Measurements from ENCODE around the gene SLF2. TPM values are rescaled to one million over a fixed set of nuclear protein-coding genes. Genes with fewer than 3 reads are reported as not detected.

Gene SLF2
- total RNA-seq, 1 donor from 2014 or later, result 81.5 TPM

- DNase-seq (ENCODE audit: low read depth), result no peak
These were observed 65.5 kb downstream of the SLF2 start for GRCh38 chr10:100978121-100978900.

GRCh38 chr10:100978901-100979195 is 66.1 kb downstream of the SLF2 start:
- DNase-seq (ENCODE audit: low read depth), result no peak

DNA sequence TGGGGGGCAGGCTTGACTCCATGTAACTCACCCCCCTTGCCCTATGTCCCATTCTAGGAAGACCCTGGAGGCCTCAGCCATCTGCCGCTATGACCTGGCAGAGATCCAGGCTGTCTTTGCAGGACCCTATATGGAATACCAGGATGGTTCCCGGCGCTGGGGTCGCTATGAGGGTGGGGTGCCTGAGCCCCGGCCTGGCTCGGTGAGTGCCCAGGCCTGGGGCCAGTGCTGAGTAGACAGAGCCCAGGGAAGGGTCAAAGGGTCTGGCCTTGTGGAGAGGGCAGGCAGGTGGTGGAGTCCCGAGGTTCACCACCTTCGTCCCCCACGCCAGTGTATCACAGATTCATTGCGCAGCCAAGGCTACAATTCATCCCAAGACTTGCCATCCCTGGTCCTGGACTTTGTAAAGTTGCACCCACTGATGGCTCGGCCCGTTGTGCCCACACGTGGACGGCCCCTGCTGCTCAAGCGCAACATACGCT is 67.1 kb downstream of the SLF2 start:
- no peak for DNase-seq (ENCODE audit: low read depth)

GRCh38 chr10:100980311-100980710 is 67.5 kb downstream of the SLF2 start:
- no peak for DNase-seq (ENCODE audit: low read depth)

GRCh38 chr10:100980711-100981110 is 67.9 kb downstream of the SLF2 start:
- no peak for DNase-seq (ENCODE audit: low read depth)

DNA sequence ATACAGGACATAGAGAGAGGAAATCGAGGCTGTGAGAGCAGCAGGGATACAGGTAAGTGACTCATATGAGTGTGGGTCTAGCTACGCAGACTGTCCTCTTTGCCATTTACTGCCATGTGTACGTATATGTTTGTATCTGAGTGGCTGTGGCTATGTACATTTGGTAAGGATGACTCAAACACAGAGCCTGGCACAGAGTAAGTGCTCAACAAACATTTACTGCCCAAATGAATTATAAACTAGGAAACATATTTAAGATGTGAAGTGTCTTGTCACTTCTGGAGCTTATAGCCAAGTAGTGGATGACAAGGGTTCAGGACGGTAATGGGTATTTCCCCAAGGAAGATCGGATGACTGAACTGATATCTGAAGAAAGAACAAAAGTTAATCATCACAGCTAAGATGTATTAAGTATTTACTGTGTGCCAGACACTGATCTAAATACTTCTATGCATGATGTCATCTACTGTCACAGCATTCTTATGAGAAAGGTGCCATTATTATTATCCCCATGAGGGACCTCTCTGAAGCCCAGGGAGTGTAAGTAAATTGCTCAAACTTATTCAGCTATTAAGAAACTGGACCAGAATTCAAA is 68.5 kb downstream of the SLF2 start:
- DNase-seq (ENCODE audit: low read depth), result no peak

DNA sequence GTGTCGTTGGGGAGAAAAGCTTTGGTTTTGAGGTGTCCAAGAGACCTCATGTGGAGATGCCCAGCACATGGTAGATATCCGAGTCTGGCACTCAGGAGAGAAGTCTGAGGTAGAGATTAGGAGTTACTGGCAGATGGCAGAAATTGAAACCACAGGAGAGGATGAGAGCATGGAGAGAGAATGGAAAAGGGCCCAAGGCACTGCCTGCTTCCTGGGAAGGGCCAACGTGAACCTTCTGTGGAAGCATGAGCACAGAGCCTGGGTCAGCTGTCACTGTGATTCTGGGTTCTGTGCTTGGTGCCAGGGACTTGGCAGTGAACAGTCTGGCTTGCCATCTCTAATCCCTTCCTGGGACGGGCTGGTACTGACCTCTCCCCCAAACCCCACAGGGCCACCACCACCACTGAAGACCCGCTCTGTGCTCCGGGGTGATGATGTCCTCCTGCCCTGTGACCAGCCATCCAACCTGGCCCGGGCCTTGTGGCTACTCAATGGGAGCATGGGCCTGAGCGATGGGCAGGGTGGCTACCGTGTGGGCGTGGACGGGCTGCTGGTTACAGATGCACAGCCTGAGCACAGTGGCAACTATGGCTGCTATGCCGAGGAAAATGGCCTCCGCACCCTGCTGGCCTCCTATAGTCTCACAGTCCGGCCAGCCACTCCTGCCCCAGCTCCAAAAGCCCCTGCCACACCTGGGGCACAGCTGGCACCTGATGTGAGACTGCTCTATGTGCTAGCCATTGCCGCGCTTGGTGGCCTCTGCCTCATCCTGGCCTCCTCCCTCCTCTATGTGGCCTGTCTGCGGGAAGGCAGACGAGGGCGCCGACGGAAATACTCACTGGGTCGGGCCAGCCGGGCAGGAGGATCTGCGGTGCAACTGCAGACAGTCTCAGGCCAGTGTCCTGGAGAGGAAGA is 70.4 kb downstream of the SLF2 start:
- no peak for DNase-seq (ENCODE audit: low read depth)

GRCh38 chr10:100983868-100984671 is 71.3 kb downstream of the SLF2 start:
- DNase-seq (ENCODE audit: low read depth), result no peak

DNA sequence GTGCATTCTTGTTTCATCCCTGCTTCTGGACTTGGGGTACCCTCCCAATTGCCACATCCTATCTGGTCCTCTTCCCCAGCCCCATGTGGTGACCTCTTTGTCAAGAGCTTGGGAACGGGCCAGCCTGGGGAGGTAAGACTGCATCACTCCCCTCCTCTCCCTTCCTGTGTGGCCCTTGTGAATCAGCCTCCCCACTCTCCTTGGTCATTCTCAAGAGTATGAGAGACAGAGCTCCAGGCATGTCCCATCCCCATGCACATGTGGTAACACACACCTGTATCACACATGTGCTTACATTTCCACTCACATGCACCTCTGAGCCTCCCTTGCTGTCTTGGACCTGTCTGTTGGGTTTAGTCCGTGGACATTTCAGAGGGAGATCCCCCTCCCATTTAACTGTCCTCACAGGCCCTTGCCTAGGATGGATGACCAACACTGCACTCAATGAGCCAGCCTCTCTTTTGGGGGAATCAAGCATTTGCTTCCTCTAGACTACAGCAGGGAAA is 72.0 kb downstream of the SLF2 start:
- DNase-seq (ENCODE audit: low read depth), result no peak

DNA sequence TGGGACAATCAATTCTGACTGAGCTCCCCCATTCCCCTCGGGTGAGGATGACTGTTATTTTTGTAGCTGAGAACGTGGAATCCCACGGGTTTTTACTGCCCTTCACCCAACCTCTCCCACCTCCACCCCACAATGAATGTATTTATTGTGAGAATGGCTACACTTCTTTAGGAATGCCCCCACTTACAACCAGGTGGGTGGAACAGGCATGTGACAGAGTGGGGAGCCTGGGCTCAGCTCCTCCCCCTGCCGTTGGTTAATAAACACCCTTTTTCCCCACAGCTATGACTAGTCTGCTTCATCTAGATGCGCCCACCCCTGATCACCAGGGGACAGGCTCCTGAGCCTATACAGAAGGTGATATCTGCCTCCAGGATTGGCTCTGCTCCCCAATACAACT is 72.6 kb downstream of the SLF2 start:
- DNase-seq (ENCODE audit: low read depth), result no peak

DNA sequence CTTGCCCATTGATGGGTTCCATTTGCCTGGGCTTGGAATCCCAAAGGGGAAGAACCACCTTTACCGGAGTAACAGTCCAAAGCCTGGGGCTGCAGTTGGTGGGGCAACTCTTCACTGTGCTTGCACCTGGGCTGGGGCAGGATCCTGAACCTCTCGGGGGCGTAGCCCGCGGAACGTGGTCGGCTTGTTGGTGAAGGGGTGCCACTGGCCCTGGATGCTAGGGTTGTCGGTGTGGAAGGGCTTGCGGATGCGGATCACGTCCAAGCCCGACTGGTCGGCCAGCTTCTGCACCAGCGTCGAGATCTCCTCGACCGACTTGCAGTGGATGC is 73.8 kb downstream of the SLF2 start:
- no peak for DNase-seq (ENCODE audit: low read depth)

GRCh38 chr10:100986952-100987684 is 74.4 kb downstream of the SLF2 start, which contains the start of the genes MRPL43 and TWNK:
Gene MRPL43 (minus strand): TSS chr10:100987497. CDS start chr10:100987443, 54 bp downstream.
Gene TWNK (plus strand): TSS chr10:100987543. CDS start chr10:100988211, 668 bp downstream.
- DNase-seq (ENCODE audit: low read depth), result peak; percentile 85

DNA sequence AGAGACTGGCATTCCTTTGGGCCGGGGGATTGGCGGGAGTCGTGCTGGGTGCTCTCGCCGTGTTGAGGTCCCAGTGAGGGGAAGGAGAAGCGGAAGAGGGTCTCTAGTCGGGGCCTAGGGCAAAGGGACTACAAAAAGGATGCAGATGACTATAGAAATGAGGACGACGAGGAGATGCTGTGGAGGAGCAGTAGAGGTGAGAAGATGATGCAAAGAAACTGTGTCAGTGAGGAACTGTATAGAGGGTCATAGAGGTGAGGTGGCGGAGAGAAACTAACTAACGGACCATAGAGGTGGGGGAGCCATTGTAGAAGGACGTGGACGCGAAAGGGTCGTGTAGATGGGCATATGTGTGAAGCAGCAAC is 74.9 kb downstream of the SLF2 start:
- no peak for DNase-seq (ENCODE audit: low read depth)

- DNase-seq (ENCODE audit: low read depth), result no peak
These were observed 75.4 kb downstream of the SLF2 start for GRCh38 chr10:100988166-100988565.

DNA sequence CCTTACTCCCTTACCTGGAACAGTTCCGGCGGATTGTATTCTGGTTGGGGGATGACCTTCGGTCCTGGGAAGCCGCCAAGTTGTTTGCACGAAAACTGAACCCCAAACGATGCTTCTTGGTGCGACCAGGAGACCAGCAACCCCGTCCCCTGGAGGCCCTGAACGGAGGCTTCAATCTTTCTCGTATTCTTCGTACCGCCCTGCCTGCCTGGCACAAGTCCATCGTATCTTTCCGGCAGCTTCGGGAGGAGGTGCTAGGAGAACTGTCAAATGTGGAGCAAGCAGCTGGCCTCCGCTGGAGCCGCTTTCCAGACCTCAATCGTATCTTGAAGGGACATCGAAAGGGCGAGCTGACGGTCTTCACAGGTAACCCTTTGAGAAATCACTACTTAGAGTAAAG is 76.3 kb downstream of the SLF2 start:
- no peak for DNase-seq (ENCODE audit: low read depth)

DNA sequence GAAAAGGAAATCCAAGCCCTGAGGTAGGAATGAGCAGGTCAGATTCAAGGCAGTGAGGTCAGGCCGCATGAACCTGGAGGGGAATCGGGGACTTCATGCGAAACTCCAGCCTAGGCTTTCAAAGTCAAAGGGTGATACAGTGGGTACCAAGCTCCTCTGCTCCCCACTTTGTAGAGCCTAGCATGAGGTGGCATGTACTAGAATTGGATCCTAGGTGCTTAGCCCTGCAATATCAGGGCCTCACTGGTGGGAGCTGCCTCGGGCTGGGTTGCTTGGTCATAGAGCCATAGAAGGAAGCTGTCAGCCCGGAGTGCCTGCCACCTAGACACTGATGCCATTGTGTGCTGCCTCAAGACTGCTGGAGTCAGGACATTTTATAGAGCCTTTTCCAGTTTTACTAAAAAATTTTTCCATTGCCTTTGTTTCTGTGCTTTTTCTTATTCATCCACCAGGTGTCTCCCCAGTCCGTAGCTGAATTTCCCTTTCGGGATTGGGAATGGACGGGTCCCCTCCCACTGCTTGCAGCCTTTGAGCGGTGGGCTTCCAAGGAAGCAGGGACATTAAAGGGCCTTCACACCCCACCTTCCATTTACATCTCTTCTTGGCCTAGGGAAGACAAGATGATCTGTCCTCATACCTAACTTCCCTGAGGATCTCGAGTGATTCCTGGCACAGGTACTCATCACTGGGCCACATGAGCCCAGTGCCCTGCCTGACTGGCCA is 81.4 kb downstream of the SLF2 start:
- peak; percentile 70 for DNase-seq (ENCODE audit: low read depth)

GRCh38 chr10:100995181-100995580 is 82.4 kb downstream of the SLF2 start:
- no peak for DNase-seq (ENCODE audit: low read depth)

DNA sequence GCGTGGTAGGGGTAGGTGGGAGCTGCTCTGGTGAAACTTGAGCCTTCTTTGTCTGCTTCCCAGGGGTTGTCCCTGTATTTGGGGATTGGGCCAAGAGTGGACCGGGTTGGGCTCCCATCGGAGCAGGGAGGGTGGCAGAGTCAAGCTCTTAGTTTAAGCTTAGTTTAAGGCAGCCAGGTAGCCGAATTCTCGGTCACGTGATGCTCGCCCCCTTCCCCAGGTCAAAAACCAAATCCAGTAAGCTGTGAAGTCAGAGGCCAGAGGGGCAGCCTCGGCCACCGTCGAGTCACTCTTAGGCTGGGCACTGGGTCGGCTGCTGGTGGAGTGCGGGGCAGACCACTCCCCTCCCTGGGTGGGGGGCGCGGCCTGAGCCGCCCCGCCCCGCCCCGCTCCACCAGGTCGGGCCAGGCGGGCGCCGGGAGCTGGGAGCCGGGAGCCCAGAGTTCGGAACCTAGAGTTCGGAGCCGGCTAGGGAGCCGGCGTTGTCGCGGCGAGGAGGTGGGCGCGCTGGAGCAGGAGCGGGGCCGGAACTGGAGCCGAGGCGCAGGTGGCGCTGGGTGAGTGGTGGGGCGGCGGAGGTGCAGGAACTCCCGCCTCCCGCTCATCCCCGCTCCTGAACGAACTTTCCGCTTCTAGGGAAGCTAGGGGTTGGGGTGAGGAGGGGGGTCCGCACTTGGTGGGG is 84.1 kb downstream of the SLF2 start:
- DNase-seq (ENCODE audit: low read depth), result peak; percentile 48

Measured in myocyte (in vitro differentiated cells).